ENCODE results near the gene DRC1.

Gene DRC1

GRCh38 chr2:26429779-26430578 lies 28.3 kb downstream of the DRC1 start:
- Histone ChIP-seq H3K27ac (replicated peaks; ENCODE audit: low read length) (no peak overlapping the region), H3K23ac (ENCODE audit: low read depth, low read length, poor library complexity) (no peak overlapping the region), H3K79me1 (ENCODE audit: low read depth, low read length) (no peaks in the 10 kb centered on the region), H4K8ac (ENCODE audit: low read depth, low read length) (no peak overlapping the region), H2BK5ac (ENCODE audit: low read length) (no peak overlapping the region), H3K4me2 (ENCODE audit: insufficient read depth, low read length, poor library complexity, severe bottlenecking) (no peak overlapping the region), H3K36me3 (replicated peaks in 1 of 2; ENCODE audit: control insufficient read depth in 2 of 2, insufficient read depth in 2 of 2, low read length in 2 of 2) (no peaks in the 10 kb centered on the region), H3K18ac (ENCODE audit: low read length) (no peak overlapping the region), H2BK120ac (ENCODE audit: low read depth, low read length) (no peak overlapping the region), H2BK12ac (ENCODE audit: low read length) (no peak overlapping the region), H3K4ac (ENCODE audit: low read length) (no peak overlapping the region), H3K9ac (ENCODE audit: low read depth, low read length, poor library complexity) (no peak overlapping the region), H3K27me3 (ENCODE audit: control insufficient read depth in 3 of 3, insufficient read depth in 3 of 3, low read depth in 1 of 3, low read length in 3 of 3) (no peaks in the 10 kb centered on the region), H4K91ac (ENCODE audit: low read depth, low read length, poor library complexity) (no peak overlapping the region), H2BK15ac (ENCODE audit: low read length) (no peak overlapping the region), H3K4me1 (ENCODE audit: control insufficient read depth in 2 of 2, insufficient read depth in 1 of 2, low read depth in 1 of 2, low read length in 2 of 2) (no peaks in the 10 kb centered on the region), H3K4me3 (ENCODE audit: low read length in 2 of 2) (no peak overlapping the region), H3K9me3 (replicated peaks in 1 of 2; ENCODE audit: control insufficient read depth in 2 of 2, insufficient read depth in 1 of 2, low read depth in 1 of 2, low read length in 2 of 2) (no peaks in the 10 kb centered on the region), H2AK5ac (ENCODE audit: low read depth, low read length) (no peak overlapping the region), H3K14ac (ENCODE audit: low read length) (no peak overlapping the region), H2AFZ (ENCODE audit: low read length) (peak overlapping the region; percentile 23)
- 100% methylated on average over 1 of the region's 8 CpGs; no CpG with 5 or more reads in 1 of the 2 donors for WGBS, 2 donors (ENCODE audit: extremely low coverage in 2 of 2, insufficient read length in 2 of 2, insufficient replicate concordance in 1 of 2)
- no peak for DNase-seq (ENCODE audit: low spot score)

GRCh38 chr2:26430826-26431225 lies 29.1 kb downstream of the DRC1 start:
- Histone ChIP-seq H2BK120ac (ENCODE audit: low read depth, low read length) (no peak overlapping the region), H3K27me3 (ENCODE audit: control insufficient read depth in 3 of 3, insufficient read depth in 3 of 3, low read depth in 1 of 3, low read length in 3 of 3) (no peaks in the 10 kb centered on the region), H3K18ac (ENCODE audit: low read length) (no peak overlapping the region), H3K9me3 (replicated peaks in 1 of 2; ENCODE audit: control insufficient read depth in 2 of 2, insufficient read depth in 1 of 2, low read depth in 1 of 2, low read length in 2 of 2) (no peaks in the 10 kb centered on the region), H4K91ac (ENCODE audit: low read depth, low read length, poor library complexity) (no peak overlapping the region), H4K8ac (ENCODE audit: low read depth, low read length) (no peak overlapping the region), H3K9ac (ENCODE audit: low read depth, low read length, poor library complexity) (no peak overlapping the region), H3K4me1 (ENCODE audit: control insufficient read depth in 2 of 2, insufficient read depth in 1 of 2, low read depth in 1 of 2, low read length in 2 of 2) (no peaks in the 10 kb centered on the region), H3K23ac (ENCODE audit: low read depth, low read length, poor library complexity) (no peak overlapping the region), H2BK15ac (ENCODE audit: low read length) (no peak overlapping the region), H3K4me2 (ENCODE audit: insufficient read depth, low read length, poor library complexity, severe bottlenecking) (no peak overlapping the region), H3K27ac (replicated peaks; ENCODE audit: low read length) (no peak overlapping the region), H3K4ac (ENCODE audit: low read length) (no peak overlapping the region), H2AK5ac (ENCODE audit: low read depth, low read length) (no peak overlapping the region), H2BK12ac (ENCODE audit: low read length) (no peak overlapping the region), H3K4me3 (ENCODE audit: low read length in 2 of 2) (no peak overlapping the region), H2BK5ac (ENCODE audit: low read length) (no peak overlapping the region), H3K14ac (ENCODE audit: low read length) (no peak overlapping the region), H3K79me1 (ENCODE audit: low read depth, low read length) (no peaks in the 10 kb centered on the region), H3K36me3 (replicated peaks in 1 of 2; ENCODE audit: control insufficient read depth in 2 of 2, insufficient read depth in 2 of 2, low read length in 2 of 2) (no peaks in the 10 kb centered on the region), H2AFZ (ENCODE audit: low read length) (no peak overlapping the region)
- no peak for DNase-seq (ENCODE audit: low spot score)
- WGBS, 2 donors (ENCODE audit: extremely low coverage in 2 of 2, insufficient read length in 2 of 2, insufficient replicate concordance in 1 of 2), result no CpG with 5 or more reads among the region's 7 CpGs

- Histone ChIP-seq H2BK12ac (ENCODE audit: low read length) (no peak overlapping the region), H3K27me3 (ENCODE audit: control insufficient read depth in 3 of 3, insufficient read depth in 3 of 3, low read depth in 1 of 3, low read length in 3 of 3) (no peaks in the 10 kb centered on the region), H2BK15ac (ENCODE audit: low read length) (no peak overlapping the region), H4K91ac (ENCODE audit: low read depth, low read length, poor library complexity) (no peak overlapping the region), H3K9ac (ENCODE audit: low read depth, low read length, poor library complexity) (no peak overlapping the region), H3K79me1 (ENCODE audit: low read depth, low read length) (no peaks in the 10 kb centered on the region), H2BK120ac (ENCODE audit: low read depth, low read length) (no peak overlapping the region), H3K18ac (ENCODE audit: low read length) (no peak overlapping the region), H2BK5ac (ENCODE audit: low read length) (no peak overlapping the region), H4K8ac (ENCODE audit: low read depth, low read length) (no peak overlapping the region), H2AFZ (ENCODE audit: low read length) (peak overlapping the region; percentile 43), H3K27ac (replicated peaks; ENCODE audit: low read length) (no peak overlapping the region), H3K4me3 (ENCODE audit: low read length in 2 of 2) (no peak overlapping the region), H3K4me2 (ENCODE audit: insufficient read depth, low read length, poor library complexity, severe bottlenecking) (no peak overlapping the region), H2AK5ac (ENCODE audit: low read depth, low read length) (no peak overlapping the region), H3K9me3 (replicated peaks in 1 of 2; ENCODE audit: control insufficient read depth in 2 of 2, insufficient read depth in 1 of 2, low read depth in 1 of 2, low read length in 2 of 2) (no peaks in the 10 kb centered on the region), H3K23ac (ENCODE audit: low read depth, low read length, poor library complexity) (no peak overlapping the region), H3K4me1 (ENCODE audit: control insufficient read depth in 2 of 2, insufficient read depth in 1 of 2, low read depth in 1 of 2, low read length in 2 of 2) (no peaks in the 10 kb centered on the region), H3K4ac (ENCODE audit: low read length) (no peak overlapping the region), H3K36me3 (replicated peaks in 1 of 2; ENCODE audit: control insufficient read depth in 2 of 2, insufficient read depth in 2 of 2, low read length in 2 of 2) (no peaks in the 10 kb centered on the region), H3K14ac (ENCODE audit: low read length) (no peak overlapping the region)
- no peak for DNase-seq (ENCODE audit: low spot score)
Measured at GRCh38 chr2:26432363-26432762, 30.6 kb downstream of the DRC1 start.

- Histone ChIP-seq H3K27me3 (ENCODE audit: control insufficient read depth in 3 of 3, insufficient read depth in 3 of 3, low read depth in 1 of 3, low read length in 3 of 3) (no peaks in the 10 kb centered on the region), H3K23ac (ENCODE audit: low read depth, low read length, poor library complexity) (no peak overlapping the region), H4K91ac (ENCODE audit: low read depth, low read length, poor library complexity) (no peak overlapping the region), H3K27ac (replicated peaks; ENCODE audit: low read length) (no peak overlapping the region), H2BK5ac (ENCODE audit: low read length) (no peak overlapping the region), H4K8ac (ENCODE audit: low read depth, low read length) (no peak overlapping the region), H3K9ac (ENCODE audit: low read depth, low read length, poor library complexity) (no peak overlapping the region), H3K36me3 (replicated peaks in 1 of 2; ENCODE audit: control insufficient read depth in 2 of 2, insufficient read depth in 2 of 2, low read length in 2 of 2) (no peaks in the 10 kb centered on the region), H3K79me1 (ENCODE audit: low read depth, low read length) (no peaks in the 10 kb centered on the region), H2AK5ac (ENCODE audit: low read depth, low read length) (no peak overlapping the region), H3K18ac (ENCODE audit: low read length) (no peak overlapping the region), H2BK120ac (ENCODE audit: low read depth, low read length) (no peak overlapping the region), H2BK15ac (ENCODE audit: low read length) (no peak overlapping the region), H3K4ac (ENCODE audit: low read length) (no peak overlapping the region), H3K4me1 (ENCODE audit: control insufficient read depth in 2 of 2, insufficient read depth in 1 of 2, low read depth in 1 of 2, low read length in 2 of 2) (no peaks in the 10 kb centered on the region), H3K9me3 (replicated peaks in 1 of 2; ENCODE audit: control insufficient read depth in 2 of 2, insufficient read depth in 1 of 2, low read depth in 1 of 2, low read length in 2 of 2) (no peaks in the 10 kb centered on the region), H3K4me2 (ENCODE audit: insufficient read depth, low read length, poor library complexity, severe bottlenecking) (no peak overlapping the region), H3K14ac (ENCODE audit: low read length) (no peak overlapping the region), H3K4me3 (ENCODE audit: low read length in 2 of 2) (no peak overlapping the region), H2BK12ac (ENCODE audit: low read length) (no peak overlapping the region), H2AFZ (ENCODE audit: low read length) (peak overlapping the region; percentile 43)
- DNase-seq (ENCODE audit: low spot score), result no peak
- WGBS, 2 donors (ENCODE audit: extremely low coverage in 2 of 2, insufficient read length in 2 of 2, insufficient replicate concordance in 1 of 2), result no CpG with 5 or more reads among the region's 2 CpGs
Measured at GRCh38 chr2:26432859-26433258, 31.1 kb downstream of the DRC1 start.

Data from neuronal stem cell (in vitro differentiated cells).